Measurements from ENCODE around the gene UVRAG. TPM values are rescaled to one million over a fixed set of nuclear protein-coding genes. Genes with fewer than 3 reads are reported as not detected.

Gene UVRAG
- total and polyA plus RNA-seq, 2 of the 13 experiments (the other 11 are each of a cell fraction or from before 2014, with no cell fraction given) = 9.7 to 17.3 TPM

DNA sequence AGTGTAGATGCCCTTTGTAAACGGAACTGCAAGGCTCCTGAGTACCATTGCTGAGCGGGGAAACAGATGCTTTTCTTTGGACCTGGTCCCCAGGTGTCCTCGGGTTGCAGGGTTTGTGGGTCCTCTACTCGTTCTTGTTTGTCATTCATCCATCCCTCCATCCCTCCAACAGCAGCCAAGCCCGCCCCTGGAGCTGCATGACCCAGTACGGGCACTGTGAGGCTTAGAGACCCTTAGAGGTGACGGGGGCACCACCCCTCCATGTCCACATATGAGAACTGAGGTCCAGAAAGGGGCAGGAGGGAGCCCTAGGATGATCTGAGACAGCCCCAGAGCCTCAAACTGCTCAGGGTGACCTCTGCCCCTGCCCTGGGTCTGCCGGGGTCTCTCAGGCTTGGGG, 345.8 kb downstream of the UVRAG start:
- no peak overlapping the region for H3K9ac ChIP-seq (ENCODE audit: insufficient read depth, low read depth, low read length)
- ChIA-PET CTCF (ENCODE audit: low intra/inter-chr PET ratio, low total read pairs) (no interaction called here), POLR2A (no interaction called here)
- no peak for TF ChIP-seq ARNT (IDR thresholded peaks at IDR 0.05)
- no peak for TF ChIP-seq MED13 (CRISPR knock-in tag; IDR thresholded peaks at IDR 0.05)
- TF ChIP-seq, protein P1, sequence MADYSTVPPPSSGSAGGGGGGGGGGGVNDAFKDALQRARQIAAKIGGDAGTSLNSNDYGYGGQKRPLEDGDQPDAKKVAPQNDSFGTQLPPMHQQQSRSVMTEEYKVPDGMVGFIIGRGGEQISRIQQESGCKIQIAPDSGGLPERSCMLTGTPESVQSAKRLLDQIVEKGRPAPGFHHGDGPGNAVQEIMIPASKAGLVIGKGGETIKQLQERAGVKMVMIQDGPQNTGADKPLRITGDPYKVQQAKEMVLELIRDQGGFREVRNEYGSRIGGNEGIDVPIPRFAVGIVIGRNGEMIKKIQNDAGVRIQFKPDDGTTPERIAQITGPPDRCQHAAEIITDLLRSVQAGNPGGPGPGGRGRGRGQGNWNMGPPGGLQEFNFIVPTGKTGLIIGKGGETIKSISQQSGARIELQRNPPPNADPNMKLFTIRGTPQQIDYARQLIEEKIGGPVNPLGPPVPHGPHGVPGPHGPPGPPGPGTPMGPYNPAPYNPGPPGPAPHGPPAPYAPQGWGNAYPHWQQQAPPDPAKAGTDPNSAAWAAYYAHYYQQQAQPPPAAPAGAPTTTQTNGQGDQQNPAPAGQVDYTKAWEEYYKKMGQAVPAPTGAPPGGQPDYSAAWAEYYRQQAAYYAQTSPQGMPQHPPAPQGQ (CRISPR knock-in tag; IDR thresholded peaks at IDR 0.05; ENCODE audit: borderline replicate concordance) = no peak
- no peak for TF ChIP-seq ZNF768 (CRISPR knock-in tag; IDR thresholded peaks at IDR 0.05)
- TF ChIP-seq, protein P2, sequence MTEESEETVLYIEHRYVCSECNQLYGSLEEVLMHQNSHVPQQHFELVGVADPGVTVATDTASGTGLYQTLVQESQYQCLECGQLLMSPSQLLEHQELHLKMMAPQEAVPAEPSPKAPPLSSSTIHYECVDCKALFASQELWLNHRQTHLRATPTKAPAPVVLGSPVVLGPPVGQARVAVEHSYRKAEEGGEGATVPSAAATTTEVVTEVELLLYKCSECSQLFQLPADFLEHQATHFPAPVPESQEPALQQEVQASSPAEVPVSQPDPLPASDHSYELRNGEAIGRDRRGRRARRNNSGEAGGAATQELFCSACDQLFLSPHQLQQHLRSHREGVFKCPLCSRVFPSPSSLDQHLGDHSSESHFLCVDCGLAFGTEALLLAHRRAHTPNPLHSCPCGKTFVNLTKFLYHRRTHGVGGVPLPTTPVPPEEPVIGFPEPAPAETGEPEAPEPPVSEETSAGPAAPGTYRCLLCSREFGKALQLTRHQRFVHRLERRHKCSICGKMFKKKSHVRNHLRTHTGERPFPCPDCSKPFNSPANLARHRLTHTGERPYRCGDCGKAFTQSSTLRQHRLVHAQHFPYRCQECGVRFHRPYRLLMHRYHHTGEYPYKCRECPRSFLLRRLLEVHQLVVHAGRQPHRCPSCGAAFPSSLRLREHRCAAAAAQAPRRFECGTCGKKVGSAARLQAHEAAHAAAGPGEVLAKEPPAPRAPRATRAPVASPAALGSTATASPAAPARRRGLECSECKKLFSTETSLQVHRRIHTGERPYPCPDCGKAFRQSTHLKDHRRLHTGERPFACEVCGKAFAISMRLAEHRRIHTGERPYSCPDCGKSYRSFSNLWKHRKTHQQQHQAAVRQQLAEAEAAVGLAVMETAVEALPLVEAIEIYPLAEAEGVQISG (CRISPR knock-in tag; IDR thresholded peaks at IDR 0.05) = no peak
- no peak for TF ChIP-seq ZNF558 (CRISPR knock-in tag; IDR thresholded peaks at IDR 0.05; ENCODE audit: borderline replicate concordance)
- no peak for TF ChIP-seq DMAP1 (CRISPR knock-in tag; IDR thresholded peaks at IDR 0.05)
- no peak for TF ChIP-seq KLF16 (CRISPR knock-in tag; IDR thresholded peaks at IDR 0.05)
- TF ChIP-seq EZH2 (conservative IDR thresholded peaks at IDR 0.05; ENCODE audit: low read depth, low read length) = no peak
- H3K79me2 ChIP-seq (ENCODE audit: insufficient read depth, low read length) = no peaks in the 10 kb centered on the region
- H3K27ac ChIP-seq (ENCODE audit: extremely low read length, insufficient read depth, low read length) = no peak overlapping the region
- H3K9me3 ChIP-seq (ENCODE audit: low read length) = no peaks in the 10 kb centered on the region
- in situ Hi-C loops (cut with HindIII; ENCODE audit: extremely low pct_ligation_motif_present, low pct_unique_long_range_greater_than_20kb) = no loop called here
- H4K20me1 ChIP-seq (ENCODE audit: insufficient read depth, low read length) = no peaks in the 10 kb centered on the region
- H3K36me3 ChIP-seq (replicated peaks in 1 of 2; ENCODE audit: control insufficient read depth in 1 of 2, insufficient read depth in 2 of 2, low read length in 2 of 2) = no peaks in the 10 kb centered on the region
- peaks cover 53% of the 10 kb centered on the region for H3K4me1 ChIP-seq (ENCODE audit: insufficient read depth, low read length)
- BruUV-seq (replicated peaks) = no TSS peak
- intact Hi-C loops (cut with micrococcal nuclease; ENCODE audit: unreplicated experiment) = no loop called here
- ATAC-seq = no peak
- FAIRE-seq = no peak
- no peak overlapping the region for H2AFZ ChIP-seq (ENCODE audit: low read length)
- no peak for DNase-seq (ENCODE audit: low spot score)
- peak overlapping the region in 1 of 3 experiments; percentile 54; a peak in 1 of 6 replicates for H3K4me3 ChIP-seq (replicated peaks in 1 of 3; ENCODE audit: insufficient read depth in 1 of 3, low read depth in 2 of 3, low read length in 3 of 3)
- peaks cover 14 to 54% of the 10 kb centered on the region in 2 experiments; a peak in 4 of 5 replicates for H3K27me3 ChIP-seq (ENCODE audit: control insufficient read depth in 1 of 2, insufficient read depth in 2 of 2, low read length in 2 of 2)
- no peak overlapping the region for H3K4me2 ChIP-seq (ENCODE audit: low read depth, low read length)
- 26% methylated on average over 6 of the region's 8 CpGs for WGBS (ENCODE audit: low lambda C conversion rate)

Measured in HepG2 (cell line).